GM12864 (cell line): ENCODE results near the gene NUP93.

Experiments used
- DNase-seq: peaks from one replicate; pipeline ENCODE4 v3.0.0-alpha.2; 2011; ENCODE audit warnings: low read depth
- H3K4me3 ChIP-seq: 2 replicates; pipeline ENCODE4 v1.5.1; 2011; ENCODE audit warnings: mild to moderate bottlenecking, low read depth, low read length, control low read depth
- CTCF ChIP-seq: IDR thresholded peaks from 2 replicates; pipeline ENCODE4 v1.5.1; 2011; ENCODE audit warnings: low read depth, mild to moderate bottlenecking, moderate library complexity, low read length, control low read depth, inconsistent platforms; ENCODE audit errors: missing control alignments

The NUP93 gene

DNA sequence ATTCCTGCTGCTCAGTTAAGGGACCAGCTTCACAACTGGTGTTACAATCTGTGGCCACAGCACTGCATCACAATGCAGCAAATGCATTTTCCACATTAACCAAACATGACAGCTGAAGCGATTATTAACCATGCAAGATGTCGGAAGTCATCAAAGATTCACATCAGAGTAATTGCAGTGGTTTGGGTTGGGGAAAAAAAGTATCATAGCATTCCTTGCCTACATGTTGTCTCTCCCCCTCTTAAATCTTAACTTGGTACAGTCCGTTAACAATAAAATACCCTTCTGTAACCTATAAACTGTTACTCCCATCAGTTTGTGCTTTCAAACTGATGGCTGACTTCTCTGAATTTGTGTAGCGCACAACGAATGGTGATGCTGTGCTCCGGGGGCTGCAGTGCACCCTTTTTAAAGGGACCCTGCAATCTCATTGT, 51.6 kb downstream of the NUP93 start:
- no peak for TF ChIP-seq CTCF
- no peak for DNase-seq
- H3K4me3 ChIP-seq: no peak overlapping the region

DNA sequence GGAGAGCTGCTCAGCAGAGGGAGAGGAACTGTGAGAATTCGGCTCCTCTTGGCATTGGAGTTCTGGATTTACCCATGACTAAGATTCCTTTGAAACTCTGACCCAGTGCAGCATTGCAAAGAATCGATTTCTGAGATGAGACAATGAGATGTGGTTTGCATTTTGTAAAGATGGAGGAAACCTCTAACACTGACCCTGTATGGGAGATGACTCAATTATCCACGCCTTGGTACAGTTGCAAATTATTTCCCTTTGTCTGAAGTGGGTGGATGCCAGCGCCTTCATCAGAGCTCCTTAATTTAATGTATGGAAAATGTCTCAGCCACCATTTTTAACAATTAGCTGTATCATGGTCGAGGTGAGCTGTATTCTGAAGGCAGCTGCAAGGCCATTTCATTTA, 53.4 kb downstream of the NUP93 start:
- H3K4me3 ChIP-seq: no peak overlapping the region
- DNase-seq: no peak
- TF ChIP-seq CTCF: no peak

DNA sequence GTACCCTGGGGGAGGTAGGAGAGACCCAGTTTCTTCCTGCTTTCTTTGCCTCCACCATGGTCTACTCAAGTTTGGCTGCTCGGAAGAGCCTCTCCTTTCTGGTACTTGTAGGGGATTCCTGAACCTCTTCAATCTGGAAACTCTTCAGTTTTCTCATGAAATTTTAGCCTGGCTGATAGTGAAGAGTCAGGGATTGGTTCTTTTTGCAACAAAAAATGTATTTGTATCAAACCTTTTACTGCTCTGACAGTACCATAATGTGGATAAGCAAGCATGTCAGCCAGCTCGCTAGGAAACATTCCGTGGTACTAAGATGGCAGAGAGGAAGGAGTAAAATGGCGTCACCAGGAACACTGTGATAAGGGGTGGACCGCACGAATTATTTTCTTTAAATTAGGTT, 55.4 kb downstream of the NUP93 start:
- H3K4me3 ChIP-seq: no peak overlapping the region
- TF ChIP-seq CTCF: no peak
- DNase-seq: no peak

- H3K4me3 ChIP-seq: no peak overlapping the region
- no peak for DNase-seq
- TF ChIP-seq CTCF: no peak
These were observed 57.2 kb downstream of the NUP93 start for GRCh38 chr16:56787167-56787566.

GRCh38 chr16:56788435-56788834, 58.5 kb downstream of the NUP93 start:
- TF ChIP-seq CTCF: no peak
- no peak overlapping the region for H3K4me3 ChIP-seq
- DNase-seq: no peak

GRCh38 chr16:56789360-56789759, 59.4 kb downstream of the NUP93 start:
- TF ChIP-seq CTCF: no peak
- DNase-seq: no peak
- H3K4me3 ChIP-seq: no peak overlapping the region

DNA sequence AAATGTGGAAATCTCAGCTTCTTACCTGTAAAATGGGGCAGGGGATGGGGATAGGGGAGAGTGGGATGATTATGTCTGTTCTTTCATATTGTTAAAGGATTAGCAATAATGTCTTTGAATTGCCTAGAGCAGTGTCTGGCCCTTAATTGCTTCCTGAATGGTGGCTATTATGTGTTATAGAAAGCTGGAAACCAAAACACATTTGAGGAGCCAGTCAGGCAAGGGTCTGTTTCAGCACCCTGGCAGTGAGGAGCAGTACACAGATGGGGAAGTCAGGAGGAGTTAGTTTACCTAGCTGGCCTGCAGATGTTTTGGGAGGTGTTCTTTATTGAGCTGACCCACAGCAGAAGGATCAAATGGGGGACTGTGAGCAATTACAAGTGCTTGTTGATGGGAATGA, 63.0 kb downstream of the NUP93 start:
- H3K4me3 ChIP-seq: no peak overlapping the region
- no peak for TF ChIP-seq CTCF
- no peak for DNase-seq
